Muscle layer of duodenum (tissue), 2 donors: ENCODE data around the gene PARG.

Experiments used
- H3K27ac ChIP-seq: one replicate; pipeline ENCODE4 v1.7.0; 2013; ENCODE audit warnings: mild to moderate bottlenecking, low read length
- H3K27me3 ChIP-seq: one replicate; pipeline ENCODE4 v1.7.0; 2013; ENCODE audit warnings: low read depth, mild to moderate bottlenecking, control low read depth, low read length
- H3K36me3 ChIP-seq, 2 donors: one replicate each; pipeline ENCODE4 v1.7.0; 2013; ENCODE audit warnings: low read length in 2 of 2, control low read depth in 1 of 2, mild to moderate bottlenecking in 1 of 2; ENCODE audit not compliant: insufficient read depth in 2 of 2, control insufficient read depth in 1 of 2
- H3K4me1 ChIP-seq, 2 donors: one replicate each; pipeline ENCODE4 v1.7.0; 2013; ENCODE audit warnings: low read length in 2 of 2, mild to moderate bottlenecking in 2 of 2, control low read depth in 1 of 2, moderate library complexity in 1 of 2; ENCODE audit not compliant: insufficient read depth in 2 of 2, control insufficient read depth in 1 of 2
- H3K4me3 ChIP-seq, 2 donors: one replicate each; pipeline ENCODE4 v1.7.0; 2013; ENCODE audit warnings: low read length in 2 of 2, low read depth in 1 of 2, mild to moderate bottlenecking in 1 of 2
- H3K9me3 ChIP-seq, 2 donors: one replicate each; pipeline ENCODE4 v1.7.0; 2013; ENCODE audit warnings: low read length in 2 of 2, control low read depth in 1 of 2, mild to moderate bottlenecking in 1 of 2; ENCODE audit not compliant: control insufficient read depth in 1 of 2
- donor health status: healthy.

PARG gene

GRCh38 chr10:49769692-49770091 lies 172.1 kb downstream of the PARG start:
- Histone ChIP-seq H3K27me3 (peaks cover 9% of the 10 kb centered on the region), H3K9me3 (peaks cover 4 to 5% of the 10 kb centered on the region in 2 donors), H3K4me3 (no peak overlapping the region), H3K27ac (no peak overlapping the region), H3K36me3 (no peaks in the 10 kb centered on the region), H3K4me1 (no peaks in the 10 kb centered on the region)

DNA sequence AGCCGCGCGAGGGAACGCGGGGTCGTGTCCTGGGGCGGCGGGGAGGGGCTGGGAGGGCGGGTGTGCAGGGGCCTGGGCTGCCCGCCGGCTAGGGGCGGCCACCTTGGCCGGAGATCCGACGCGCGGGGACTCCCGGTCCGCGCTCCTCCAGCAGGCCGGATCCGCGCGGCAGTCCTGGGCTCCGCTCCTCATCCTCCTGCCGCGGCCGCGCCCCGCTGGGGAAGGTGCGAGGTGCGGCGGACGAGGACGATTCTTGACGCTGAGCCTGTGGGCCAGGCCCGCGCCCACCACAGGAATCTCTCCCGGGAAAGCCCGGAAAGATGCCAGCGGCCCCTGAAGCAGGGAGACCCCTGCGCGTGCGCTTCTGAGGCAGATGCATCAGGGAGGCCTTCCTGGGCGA lies 173.1 kb downstream of the PARG start:
- Histone ChIP-seq H3K4me3 (no peak overlapping the region), H3K9me3 (peaks cover 4 to 5% of the 10 kb centered on the region in 2 donors), H3K27ac (no peak overlapping the region), H3K27me3 (peaks cover 9% of the 10 kb centered on the region), H3K36me3 (no peaks in the 10 kb centered on the region), H3K4me1 (no peaks in the 10 kb centered on the region)

- H3K4me3 ChIP-seq: no peak overlapping the region
- no peaks in the 10 kb centered on the region for H3K4me1 ChIP-seq
- no peak overlapping the region for H3K27ac ChIP-seq
- no peaks in the 10 kb centered on the region for H3K36me3 ChIP-seq
- peaks cover 9% of the 10 kb centered on the region for H3K27me3 ChIP-seq
- H3K9me3 ChIP-seq: peaks cover 4 to 5% of the 10 kb centered on the region in 2 donors
Observed at GRCh38 chr10:49768329-49768728, 173.5 kb downstream of the PARG start.
